Body of pancreas (tissue), 4 donors: Measurements from ENCODE around the gene HYAL1. TPM values are rescaled to one million over a fixed set of nuclear protein-coding genes. Genes with fewer than 3 reads are reported as not detected.

Experiments
- ATAC-seq: fragments of 150-250 bp; one replicate; pipeline ENCODE4 v1.9.1; 2016
- DNase-seq, 4 donors: peaks; one replicate each; pipeline ENCODE4 v3.0.0-alpha.2; 2019
- H3K27ac ChIP-seq, 4 donors: fragments of 200-600 bp; sonication (generic); 1 replicate in 3 of 4; 2 replicates in 1 of 4; pipeline versions ENCODE4 v1.5.1 to v1.6.1; 2016 to 2019; ENCODE audit warnings: mild to moderate bottlenecking in 1 of 4, mixed read lengths in 1 of 4, moderate library complexity in 1 of 4
- H3K27me3 ChIP-seq, 2 donors: fragments of 200-600 bp; sonication (generic); one replicate each; pipeline ENCODE4 v1.6.0; 2016; ENCODE audit warnings: mild to moderate bottlenecking in 1 of 2
- H3K36me3 ChIP-seq, 2 donors: fragments of 200-600 bp; sonication (generic); replicated peaks in 1 of 2; 2 replicates each; pipeline ENCODE4 v1.5.1; 2016; ENCODE audit warnings: low read depth in 2 of 2; ENCODE audit not compliant: insufficient read depth in 1 of 2
- H3K4me1 ChIP-seq: fragments of 200-600 bp; sonication (generic); one replicate; pipeline ENCODE4 v1.6.0; 2016
- H3K4me3 ChIP-seq, 2 donors: fragments of 200-600 bp; sonication (generic); 1 replicate in 1 of 2; 2 replicates in 1 of 2; pipeline ENCODE4 v1.5.1; 2016 to 2019
- H3K9me3 ChIP-seq, 3 donors: fragments of 200-600 bp; sonication (generic); 1 replicate in 2 of 3; 2 replicates in 1 of 3; pipeline ENCODE4 v1.5.1; 2016
- POLR2A ChIP-seq, 3 donors: fragments of 450-650 bp; IDR thresholded peaks; one replicate each; pipeline ENCODE4 v1.6.1; 2016; ENCODE audit warnings: antibody characterized with exemption in 3 of 3, mild to moderate bottlenecking in 2 of 3
- WGBS, 2 donors: methylation state at CpG; one replicate each; pipeline ENCODE4 v1.1.5; 2017; 5-methylcytosine and 5-hydroxymethylcytosine counted together
- intact Hi-C: fragments of 100-400 bp; cut with DNase I; formaldehyde crosslinking; loops from one replicate; pipeline ENCODE4 v1.15.1; 2023
- total RNA-seq, 2 donors: library from RNA; depleted of rRNA; stranded (reverse); fragments of >200 nt; gene quantifications; one replicate each; pipeline ENCODE4 v1.1.0, GENCODE V29; 2016
- TF ChIP-seq, protein P1 (sequence below), 7 experiments: fragments of 450-650 bp in 4 of 7; fragments of 200-600 bp in 3 of 7; sonication (generic) in 3 of 7; IDR thresholded peaks; one replicate each; pipeline ENCODE4 v1.5.1; 2016 to 2019; ENCODE audit warnings: antibody characterized with exemption in 7 of 7

Gene HYAL1
- total RNA-seq, 2 donors from 2014 or later, result 13.0 to 20.4 TPM

DNA sequence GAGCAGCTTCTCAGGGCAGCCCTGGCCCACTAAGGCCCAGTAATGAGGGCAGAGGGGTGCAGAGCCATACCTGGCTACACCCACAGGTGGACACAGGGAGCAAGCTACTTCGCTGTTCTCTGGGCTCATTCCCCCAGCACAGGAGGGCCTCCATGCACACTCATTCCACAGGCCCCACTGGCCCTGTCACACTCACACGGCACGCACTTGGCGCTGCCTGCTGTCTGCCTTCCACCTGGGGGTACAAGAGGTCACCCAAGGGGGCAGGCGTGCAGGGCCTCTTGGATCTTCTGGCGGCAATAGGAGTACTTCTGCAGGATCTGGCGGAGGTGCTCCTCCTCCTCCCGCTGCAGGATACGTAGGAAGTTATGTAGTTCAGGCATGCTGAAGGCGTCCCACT, 27.0 kb upstream of the HYAL1 start:
- H3K36me3 ChIP-seq, result peaks cover 7 to 23% of the 10 kb centered on the region in 2 donors

DNA sequence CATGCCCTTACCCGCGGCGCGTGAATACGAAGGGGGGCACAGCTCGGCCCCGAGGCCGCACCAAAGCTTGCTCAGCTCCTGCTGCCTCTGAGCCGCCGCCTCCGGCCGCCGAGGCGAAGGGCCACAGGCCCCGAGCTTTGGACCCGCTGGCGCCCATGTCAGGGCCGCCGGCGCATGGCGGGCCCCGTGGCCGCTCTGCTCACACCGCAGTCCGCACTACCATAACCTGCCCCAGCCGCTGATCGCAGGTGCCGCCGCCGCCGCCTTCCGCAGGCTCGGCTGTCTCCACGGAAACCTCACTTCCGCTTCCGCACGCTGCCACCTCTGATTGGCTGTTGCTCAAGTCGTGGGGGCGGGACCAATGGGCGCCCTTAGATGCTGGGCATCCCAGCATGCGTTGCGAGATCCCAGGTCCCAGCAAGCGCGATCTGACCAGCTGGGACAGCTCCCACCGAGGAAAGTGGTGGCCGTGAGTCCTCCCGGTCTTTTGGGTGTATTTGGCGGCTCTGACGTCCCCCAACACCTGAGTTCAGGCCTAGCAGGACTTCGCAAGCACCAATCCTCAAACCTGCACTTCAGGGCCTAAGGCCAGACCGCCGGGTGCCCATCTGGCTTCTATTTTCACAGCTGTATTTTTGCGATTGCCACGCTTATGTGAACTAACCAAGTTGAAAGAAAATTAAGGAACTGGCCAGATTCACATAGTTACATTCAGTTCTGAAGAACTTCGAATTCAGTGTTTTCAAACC, 24.7 kb upstream of the HYAL1 start, which contains the start of gene TUSC2:
TUSC2 (minus strand) TSS at position 281 of the 749 bp plus-strand sequence; CDS start at position 157, 124 bp downstream.
- TF ChIP-seq, protein P1, sequence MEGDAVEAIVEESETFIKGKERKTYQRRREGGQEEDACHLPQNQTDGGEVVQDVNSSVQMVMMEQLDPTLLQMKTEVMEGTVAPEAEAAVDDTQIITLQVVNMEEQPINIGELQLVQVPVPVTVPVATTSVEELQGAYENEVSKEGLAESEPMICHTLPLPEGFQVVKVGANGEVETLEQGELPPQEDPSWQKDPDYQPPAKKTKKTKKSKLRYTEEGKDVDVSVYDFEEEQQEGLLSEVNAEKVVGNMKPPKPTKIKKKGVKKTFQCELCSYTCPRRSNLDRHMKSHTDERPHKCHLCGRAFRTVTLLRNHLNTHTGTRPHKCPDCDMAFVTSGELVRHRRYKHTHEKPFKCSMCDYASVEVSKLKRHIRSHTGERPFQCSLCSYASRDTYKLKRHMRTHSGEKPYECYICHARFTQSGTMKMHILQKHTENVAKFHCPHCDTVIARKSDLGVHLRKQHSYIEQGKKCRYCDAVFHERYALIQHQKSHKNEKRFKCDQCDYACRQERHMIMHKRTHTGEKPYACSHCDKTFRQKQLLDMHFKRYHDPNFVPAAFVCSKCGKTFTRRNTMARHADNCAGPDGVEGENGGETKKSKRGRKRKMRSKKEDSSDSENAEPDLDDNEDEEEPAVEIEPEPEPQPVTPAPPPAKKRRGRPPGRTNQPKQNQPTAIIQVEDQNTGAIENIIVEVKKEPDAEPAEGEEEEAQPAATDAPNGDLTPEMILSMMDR (IDR thresholded peaks at IDR 0.05), result peak in 1 of 7 experiments; percentile 8
- TF ChIP-seq POLR2A (IDR thresholded peaks at IDR 0.05), result peak; percentile 72 to 87 (median 86)
- Histone ChIP-seq H3K4me1 (peaks cover 42% of the 10 kb centered on the region), H3K36me3 (peaks cover 7 to 23% of the 10 kb centered on the region in 2 donors), H3K27ac (peak within 1 kb of the TSS; percentile 50 to 94 (median 76)), H3K27me3 (no peaks in the 10 kb centered on the region), H3K4me3 (peak within 1 kb of the TSS; percentile 90 to 91), H3K9me3 (no peaks in the 10 kb centered on the region)
- intact Hi-C loops, result no loop called here
- WGBS, 2 donors, result 1 to 4% methylated on average over 5 to 54 of the region's 55 CpGs
- ATAC-seq (peak; percentile 97), DNase-seq (peak; percentile 99)

More for the DNA sequence above, 27.0 kb upstream of the HYAL1 start:
- DNase-seq (no peak), ATAC-seq (no peak)
- Histone ChIP-seq H3K4me3 (no peak overlapping the region), H3K4me1 (peaks cover 55% of the 10 kb centered on the region), H3K27me3 (no peaks in the 10 kb centered on the region), H3K27ac (no peak overlapping the region), H3K9me3 (no peaks in the 10 kb centered on the region)
- TF ChIP-seq POLR2A (IDR thresholded peaks at IDR 0.05), result no peak
- TF ChIP-seq, protein P1 (IDR thresholded peaks at IDR 0.05), result no peak
- WGBS, 2 donors, result 91 to 95% methylated on average over 4 to 10 of the region's 10 CpGs
- intact Hi-C loops, result no loop called here

DNA sequence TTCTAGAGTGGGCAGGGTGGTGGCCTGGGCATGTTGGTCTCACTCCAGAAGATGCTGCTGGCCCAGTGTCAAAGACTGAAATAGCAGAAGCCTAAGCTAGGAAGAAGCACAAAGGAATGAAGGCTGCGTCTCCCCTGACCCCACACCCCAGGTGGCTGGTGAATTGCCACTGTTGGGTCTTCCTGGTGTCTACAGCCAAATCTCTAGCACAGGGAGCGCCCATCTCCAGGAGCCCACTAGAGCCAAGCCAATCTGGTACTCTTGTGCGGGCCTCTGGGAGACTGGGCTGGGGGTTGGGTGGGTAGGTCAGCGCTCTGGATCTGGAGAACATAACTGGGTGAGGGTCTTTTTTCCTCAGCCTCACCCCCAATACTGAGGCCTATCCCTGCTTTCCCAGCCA, 23.8 kb upstream of the HYAL1 start:
- H3K27me3 ChIP-seq, result no peaks in the 10 kb centered on the region
- DNase-seq (no peak), ATAC-seq (no peak)
- TF ChIP-seq, protein P1 (IDR thresholded peaks at IDR 0.05), result no peak
- no peak for TF ChIP-seq POLR2A (IDR thresholded peaks at IDR 0.05)
- peak overlapping the region in 1 of 2 donors; percentile 90 for H3K4me3 ChIP-seq
- peaks cover 7 to 23% of the 10 kb centered on the region in 2 donors for H3K36me3 ChIP-seq
- H3K9me3 ChIP-seq, result no peaks in the 10 kb centered on the region
- peaks cover 47% of the 10 kb centered on the region for H3K4me1 ChIP-seq
- WGBS, 2 donors, result 53 to 60% methylated on average over 3 to 4 of the region's 4 CpGs
- H3K27ac ChIP-seq, result peak overlapping the region in 2 of 4 donors; percentile 73 to 78
- intact Hi-C loops, result no loop called here

DNA sequence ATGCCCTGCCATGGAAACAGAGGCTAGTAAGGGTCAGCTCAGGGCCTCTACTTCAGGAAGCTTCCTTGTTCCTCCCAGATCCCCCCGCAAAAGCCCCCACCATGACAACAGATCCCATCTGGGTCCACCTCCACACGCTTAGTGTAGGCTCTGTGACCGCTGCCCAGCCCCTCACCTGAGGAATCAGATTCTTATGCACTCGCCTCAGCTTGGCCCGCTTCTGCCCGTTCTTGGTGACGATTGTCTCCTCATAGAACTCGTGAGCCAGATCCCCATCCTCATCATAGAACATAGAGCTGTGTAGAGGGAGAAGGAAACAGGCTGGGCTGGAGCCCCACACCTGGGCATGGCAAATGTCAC, 22.8 kb upstream of the HYAL1 start:
- DNase-seq, result no peak
- Histone ChIP-seq H3K4me3 (no peak overlapping the region), H3K27ac (no peak overlapping the region), H3K27me3 (no peaks in the 10 kb centered on the region), H3K4me1 (peaks cover 52% of the 10 kb centered on the region), H3K36me3 (peaks cover 7 to 15% of the 10 kb centered on the region in 2 donors), H3K9me3 (no peaks in the 10 kb centered on the region)
- intact Hi-C loops, result no loop called here
- TF ChIP-seq, protein P1 (IDR thresholded peaks at IDR 0.05), result no peak
- no peak for TF ChIP-seq POLR2A (IDR thresholded peaks at IDR 0.05)
- WGBS, 2 donors, result 73 to 82% methylated on average over 8 of the region's 8 CpGs
- ATAC-seq, result no peak
